GM12878 (cell line): ENCODE results near the gene CCNB1IP1. TPM values are rescaled to one million over a fixed set of nuclear protein-coding genes. Genes with fewer than 3 reads are reported as not detected.

ENCODE experiments used
- ATAC-seq: fragments of 200-7000 bp; cut with Tn5 transposase; 3 replicates; pipeline ENCODE4 v1.9.1; 2020; ENCODE audit warnings: mild to moderate bottlenecking, moderate library complexity
- Bru-seq: library from RNA; stranded (reverse); fragments of 400-500 nt; gene quantifications from one replicate; lab custom pipeline; 2021; lab: Mats Ljungman, UMichigan
- BruChase-seq, 2 experiments: library from RNA; stranded (reverse); fragments of 400-500 nt; gene quantifications; one replicate each; lab custom pipeline; 2021; lab: Mats Ljungman, UMichigan
- BruUV-seq: library from RNA; stranded (reverse); fragments of 400-500 nt; replicated peaks from 2 replicates; lab custom pipeline; 2021; lab: Mats Ljungman, UMichigan
- CTCF ChIA-PET: fragments of 300-600 bp; sonication (Branson Sonifier 250); formaldehyde crosslinking; extraction: SDS; loops from one replicate; lab custom pipeline; 2021; ENCODE audit warnings: inconsistent platforms; lab: Yijun Ruan, JAX
- POLR2A ChIA-PET: fragments of 350-600 bp; formaldehyde crosslinking; extraction: SDS; loops from one replicate; lab custom pipeline; 2021; ENCODE audit warnings: inconsistent platforms; lab: Charles Lee
- RAD21 ChIA-PET: fragments of 300-600 bp; sonication (Branson Sonifier 250); formaldehyde crosslinking; loops from one replicate; lab custom pipeline; 2023; ENCODE audit warnings: antibody characterized with exemption; ENCODE audit not compliant: unreplicated experiment; lab: Charles Lee
- SMC1A ChIA-PET: fragments of 300-600 bp; sonication (Branson Sonifier 250); formaldehyde crosslinking; loops from one replicate; lab custom pipeline; 2023; ENCODE audit not compliant: unreplicated experiment, uncharacterized antibody; lab: Charles Lee
- DNase-seq: peaks from one replicate; pipeline ENCODE4 v3.0.0-alpha.2; 2011; ENCODE audit warnings: low read depth, low spot score
- FAIRE-seq: peaks from 3 replicates; lab custom pipeline; 2011; peaks lifted over from hg19 to GRCh38; lab: Jason Lieb, UNC
- H2AFZ ChIP-seq: 2 replicates; pipeline ENCODE4 v1.6.0; 2011; ENCODE audit warnings: low read depth, low read length, control low read depth; ENCODE audit not compliant: control insufficient read depth
- H3K27ac ChIP-seq: 2 replicates; pipeline ENCODE4 v1.5.1; 2011; ENCODE audit warnings: control low read depth; ENCODE audit not compliant: control insufficient read depth, insufficient read depth
- H3K27me3 ChIP-seq, 2 experiments: replicated peaks in 1 of 2; 2 replicates each; pipeline versions ENCODE4 v1.6.0 to v1.6.1; 2011; ENCODE audit warnings: low read length in 1 of 2; ENCODE audit not compliant: control insufficient read depth in 2 of 2, insufficient read depth in 2 of 2
- H3K36me3 ChIP-seq, 2 experiments: 2 replicates each; pipeline ENCODE4 v1.5.1; 2011; ENCODE audit warnings: low read length in 1 of 2; ENCODE audit not compliant: control insufficient read depth in 2 of 2, insufficient read depth in 2 of 2
- H3K4me1 ChIP-seq: 2 replicates; pipeline ENCODE4 v1.6.1; 2011; ENCODE audit warnings: mild to moderate bottlenecking, low read length, moderate library complexity, mixed read lengths; ENCODE audit not compliant: control insufficient read depth, insufficient read depth
- H3K4me2 ChIP-seq: 2 replicates; pipeline ENCODE4 v1.6.0; 2011; ENCODE audit warnings: control low read depth; ENCODE audit not compliant: control insufficient read depth, insufficient read depth
- H3K4me3 ChIP-seq: fragments of 200-600 bp; sonication (generic); 2 replicates; pipeline ENCODE4 v1.5.1; 2016
- H3K79me2 ChIP-seq: 2 replicates; pipeline ENCODE4 v1.6.0; 2011; ENCODE audit warnings: low read length; ENCODE audit not compliant: control insufficient read depth, insufficient read depth
- H3K9ac ChIP-seq: 2 replicates; pipeline ENCODE4 v1.8.0; 2011; ENCODE audit warnings: low read length, control low read depth, mixed read lengths; ENCODE audit not compliant: control insufficient read depth, insufficient read depth
- H3K9me3 ChIP-seq: replicated peaks from 3 replicates; pipeline ENCODE4 v1.5.1; 2011; ENCODE audit warnings: mild to moderate bottlenecking, low read length; ENCODE audit not compliant: control insufficient read depth, insufficient read depth
- H4K20me1 ChIP-seq: 2 replicates; pipeline ENCODE4 v1.6.0; 2011; ENCODE audit not compliant: control insufficient read depth, insufficient read depth
- BMI1 ChIP-seq: fragments of 450-650 bp; IDR thresholded peaks from 2 replicates; pipeline ENCODE4 v1.6.1; 2016; ENCODE audit warnings: mild to moderate bottlenecking, moderate library complexity, borderline replicate concordance
- CREM ChIP-seq: IDR thresholded peaks from 2 replicates; pipeline ENCODE4 v1.6.1; 2014; ENCODE audit warnings: antibody characterized with exemption, low read depth
- ETV6 ChIP-seq, 2 experiments: fragments of 450-650 bp in 1 of 2; IDR thresholded peaks in 1 of 2; conservative IDR thresholded peaks in 1 of 2; 2 replicates each; pipeline ENCODE4 v1.6.1; 2014; ENCODE audit warnings: antibody characterized with exemption in 1 of 2, borderline replicate concordance in 1 of 2, low read depth in 1 of 2, mild to moderate bottlenecking in 1 of 2, moderate library complexity in 1 of 2
- FOS ChIP-seq: IDR thresholded peaks from 3 replicates; pipeline ENCODE4 v1.6.1; 2011; ENCODE audit warnings: borderline replicate concordance; ENCODE audit not compliant: insufficient read length; ENCODE audit errors: extremely low read depth
- IKZF2 ChIP-seq, 2 experiments: fragments of 450-650 bp; IDR thresholded peaks; 2 replicates each; pipeline ENCODE4 v1.6.1; 2017; ENCODE audit warnings: mild to moderate bottlenecking in 2 of 2, moderate library complexity in 2 of 2
- IRF4 ChIP-seq: IDR thresholded peaks from 2 replicates; pipeline ENCODE4 v1.6.1; 2011; ENCODE audit warnings: low read depth, low read length
- MEF2A ChIP-seq: IDR thresholded peaks from 2 replicates; pipeline ENCODE4 v1.6.1; 2011; ENCODE audit warnings: low read depth, mild to moderate bottlenecking, low read length, moderate library complexity; ENCODE audit not compliant: insufficient read depth
- MEF2B ChIP-seq: fragments of 450-650 bp; IDR thresholded peaks from 2 replicates; pipeline ENCODE4 v1.6.1; 2018; ENCODE audit warnings: mild to moderate bottlenecking, moderate library complexity; ENCODE audit not compliant: partially characterized antibody, poor library complexity, severe bottlenecking
- MLLT1 ChIP-seq: fragments of 450-650 bp; IDR thresholded peaks from 2 replicates; pipeline ENCODE4 v1.6.1; 2016; ENCODE audit warnings: mild to moderate bottlenecking
- MTA2 ChIP-seq: fragments of 450-650 bp; IDR thresholded peaks from 2 replicates; pipeline ENCODE4 v1.6.1; 2016; ENCODE audit warnings: low read depth, mild to moderate bottlenecking, moderate library complexity
- RELB ChIP-seq: fragments of 450-650 bp; IDR thresholded peaks from 2 replicates; pipeline ENCODE4 v1.6.1; 2017; ENCODE audit warnings: low read depth, mild to moderate bottlenecking, moderate library complexity
- SMARCA5 ChIP-seq: fragments of 450-650 bp; IDR thresholded peaks from 2 replicates; pipeline ENCODE4 v1.6.1; 2017; ENCODE audit warnings: mild to moderate bottlenecking
- SP1 ChIP-seq: IDR thresholded peaks from one replicate; pipeline ENCODE4 v1.6.1; 2011; ENCODE audit warnings: low read depth, low read length
- STAT3 ChIP-seq: IDR thresholded peaks from 2 replicates; pipeline ENCODE4 v1.6.1; 2011; ENCODE audit warnings: low read depth, low read length, improper control_type of control experiment
- WGBS: methylation state at CpG from one replicate; pipeline ENCODE4 v1.1.6; 2016; ENCODE audit warnings: low lambda C conversion rate; ENCODE audit not compliant: insufficient replicate concordance, insufficient coverage; ENCODE audit errors: missing lambda C conversion rate; 5-methylcytosine and 5-hydroxymethylcytosine counted together
- in situ Hi-C: fragments of 300-500 bp; cut with MboI; formaldehyde crosslinking; loops from 9 replicates; pipeline ENCODE4 v1.14.3; 2018; ENCODE audit warnings: mixed read lengths
- intact Hi-C: fragments of 100-400 bp; cut with micrococcal nuclease; formaldehyde crosslinking; loops from one replicate; pipeline ENCODE4 v1.14.2; 2022; ENCODE audit not compliant: unreplicated experiment
- long read RNA-seq, 2 experiments: library from polyadenylated mRNA; unstranded; transcript quantifications; one replicate each; pipeline ENCODE4 v2.0.0, GENCODE V29; 2019 to 2020
- polyA minus RNA-seq, 3 experiments: library from RNA; depleted of rRNA, polyadenylated mRNA; stranded (reverse); fragments of >200 nt; gene quantifications; 2 replicates each; pipeline ENCODE4 v1.2.3, GENCODE V29; 2011
- polyA plus RNA-seq, 11 experiments: library from polyadenylated mRNA; depleted of rRNA in 4 of 11; unstranded in 6 of 11; stranded (reverse) in 5 of 11; fragments of >200 nt; fragmentation: Nextera tagmentation in 4 of 11; fragmentation: Illumina TruSeq in 1 of 11; extraction: Ambion mirVana in 4 of 11; extraction: Trizol in 1 of 11; gene quantifications; 1 replicate in 1 of 11; 2 replicates in 10 of 11; pipeline versions ENCODE4 v1.2.1 to v1.2.3, GENCODE V29; 2011 to 2016; ENCODE audit warnings: inconsistent platforms in 2 of 11, missing spikeins in 2 of 11, low read depth in 1 of 11
- total RNA-seq, 4 experiments: library from RNA; depleted of rRNA in 3 of 4; stranded (reverse); fragments of >200 nt in 3 of 4; fragmentation: Illumina TruSeq in 1 of 4; extraction: Trizol in 1 of 4; gene quantifications; 2 replicates each; pipeline versions ENCODE4 v1.2.1 to v1.2.3, GENCODE V29; 2013 to 2021

The CCNB1IP1 gene
- 106 and 111 TPM in 2 replicates for total RNA-seq (2013; cell fraction: nucleolus; rRNA removed)
- 92.4 and 122 TPM in 2 replicates for total RNA-seq (2014; rRNA removed)
- 99.7 and 102 TPM in 2 replicates for total RNA-seq (2014; rRNA removed; fragmentation: Illumina TruSeq; extraction: Trizol)
- 60.3 and 61.0 TPM in 2 replicates for total RNA-seq (2021)
- polyA plus RNA-seq (2011; ENCODE audit: low read depth) = 87.9 TPM
- 165 and 188 TPM in 2 replicates for polyA plus RNA-seq (2011; rRNA removed)
- 96.7 and 123 TPM in 2 replicates for polyA plus RNA-seq (2011; cell fraction: cytosol; rRNA removed)
- polyA plus RNA-seq (2011; cell fraction: nucleus; rRNA removed) = 52.4 and 52.7 TPM in 2 replicates
- 63.3 and 99.5 TPM in 2 replicates for polyA plus RNA-seq (2012)
- 109 and 144 TPM in 2 replicates for polyA plus RNA-seq (2014; fragmentation: Illumina TruSeq; extraction: Trizol)
- 10 to 100 TPM; 69.2 to 80.6 TPM for polyA plus RNA-seq (2014; fragmentation: Nextera tagmentation; extraction: Ambion mirVana)
- 85.1 and 98.2 TPM in 2 replicates for polyA plus RNA-seq (2014; rRNA removed)
- 10 to 100 TPM; 20.4 to 23.0 TPM for polyA plus RNA-seq (2016; fragmentation: Nextera tagmentation; extraction: Ambion mirVana)
- polyA minus RNA-seq (2011; rRNA and poly(A)+ RNA removed) = 119 TPM in 2 replicates
- polyA minus RNA-seq (2011; cell fraction: cytosol; rRNA and poly(A)+ RNA removed) = 20.8 and 28.8 TPM in 2 replicates
- polyA minus RNA-seq (2011; cell fraction: nucleus; rRNA and poly(A)+ RNA removed) = 40.9 and 73.9 TPM in 2 replicates
- percentile 90 among the genes with signal in this experiment for Bru-seq, nascent RNA
- BruChase-seq, experiment 1, labeled RNA remaining after a 6-hour chase = percentile 86 among the genes with signal in this experiment
- percentile 86 among the genes with signal in this experiment for BruChase-seq, experiment 2, labeled RNA remaining after a 2-hour chase
- long read RNA-seq, experiment 1, transcript CCNB1IP1-202 (7 exons, 1,479 nt) = major isoform, 14 of 22 reads
- long read RNA-seq, experiment 1, partial matches to known transcripts = 2 of 22 reads
- long read RNA-seq, experiment 1, other reads (novel, unspliced or antisense) = 2 of 22 reads
- long read RNA-seq, experiment 2, transcript CCNB1IP1-202 (7 exons, 1,479 nt) = major isoform, 150 of 220 reads
- long read RNA-seq, experiment 2, transcript CCNB1IP1-201 (6 exons, 1,305 nt) = minor isoform, 27 of 220 reads
- long read RNA-seq, experiment 2, partial matches to known transcripts = 24 of 220 reads
- long read RNA-seq, experiment 2, other reads (novel, unspliced or antisense) = 13 of 220 reads

GRCh38 chr14:20332788-20333493 is at the start of gene CCNB1IP1:
TSS of gene CCNB1IP1 (minus strand) at chr14:20333279. CDS start at chr14:20316523, 16,756 bp downstream.
- Histone ChIP-seq H3K27ac (peak within 1 kb of the TSS; percentile 85), H3K4me1 (peaks cover 6% of the 10 kb centered on the region; the same call in 1 of the 2 replicates), H3K4me2 (peak within 1 kb of the TSS; percentile 89), H4K20me1 (no peaks in the 10 kb centered on the region), H3K9ac (peak within 1 kb of the TSS; percentile 88), H3K9me3 (no peaks in the 10 kb centered on the region), H3K4me3 (peak within 1 kb of the TSS; percentile 82), H3K79me2 (peaks cover 45% of the 10 kb centered on the region), H3K36me3 (peaks cover 0 to 4% of the 10 kb centered on the region in 2 experiments; a peak in 1 of 4 replicates), H2AFZ (peak within 1 kb of the TSS; percentile 81), H3K27me3 (no peaks in the 10 kb centered on the region)
- TSS peak; percentile 89 for BruUV-seq
- DNase-seq (peak; percentile 87), FAIRE-seq (peak; percentile 97), ATAC-seq (peak; percentile 95)
- ChIA-PET SMC1A (interaction anchor here (0.6 to 3.3 kb wide), 14 partner anchors 10 to 341 kb away, joined by 3 to 58 read pairs (median 3); partner anchors contain the start of genes APEX1, PARP2, PIP4P1 and TEP1), CTCF (interaction anchor here (0.9 to 11.3 kb wide), 11 partner anchors 9 to 352 kb away, joined by 3 to 216 read pairs (median 4); partner anchors contain the start of genes PARP2, RNASE4, TEP1 and TTC5), POLR2A (interaction anchor here (0.7 to 7.4 kb wide), 12 partner anchors 9 to 332 kb away, joined by 3 to 96 read pairs (median 3); partner anchors contain the start of genes APEX1, OSGEP, PARP2 and PIP4P1), RAD21 (interaction anchor here (0.6 to 7.9 kb wide), 9 partner anchors 9 to 349 kb away, joined by 3 to 78 read pairs (median 6); partner anchors contain the start of genes PARP2, PIP4P1 and TEP1)
- in situ Hi-C loops (loop anchor here (5.0 kb wide), 1 partner anchor 349 kb away; the partner anchor contains the start of gene RNASE4), intact Hi-C loops (loop anchor here (2.0 kb wide), 1 partner anchor 128 kb away; the partner anchor contains the start of gene PIP4P1)
- WGBS = 2% methylated on average over 19 of the region's 19 CpGs
- peak; percentile 74 to 90 for TF ChIP-seq IKZF2 (IDR thresholded peaks at IDR 0.05)
- TF ChIP-seq SMARCA5 = 0 out of 2 replicates have a peak, but pooled peaks have one; percentile 10
- peak; percentile 98 for TF ChIP-seq MEF2A
- 0 out of 2 replicates have a peak, but pooled peaks have one; percentile 23 for TF ChIP-seq IRF4
- peak; percentile 16 for TF ChIP-seq FOS
- TF ChIP-seq CREM = peak; percentile 66; the same call in 1 of the 2 replicates
- TF ChIP-seq STAT3 = peak; percentile 69; the same call in 1 of the 2 replicates
- TF ChIP-seq MLLT1 = peak; percentile 62; the same call in 1 of the 2 replicates
- TF ChIP-seq SP1 = peak; percentile 41
- TF ChIP-seq MTA2 = peak; percentile 39; the same call in 1 of the 2 replicates
- no peak for TF ChIP-seq ETV6 (conservative IDR thresholded peaks at IDR 0.05 in 1 of 2, IDR thresholded peaks at IDR 0.05 in 1 of 2; ENCODE audit: borderline replicate concordance in 1 of 2, low read depth in 1 of 2)
- no peak for TF ChIP-seq BMI1
- TF ChIP-seq RELB = peak; percentile 83
- TF ChIP-seq MEF2B = peak; percentile 89
